ENCODE measurements around the gene TMEM63C.

Gene TMEM63C

GRCh38 chr14:77224212-77224611 lies 42.6 kb downstream of the TMEM63C start:
- FAIRE-seq, result no peak

DNA sequence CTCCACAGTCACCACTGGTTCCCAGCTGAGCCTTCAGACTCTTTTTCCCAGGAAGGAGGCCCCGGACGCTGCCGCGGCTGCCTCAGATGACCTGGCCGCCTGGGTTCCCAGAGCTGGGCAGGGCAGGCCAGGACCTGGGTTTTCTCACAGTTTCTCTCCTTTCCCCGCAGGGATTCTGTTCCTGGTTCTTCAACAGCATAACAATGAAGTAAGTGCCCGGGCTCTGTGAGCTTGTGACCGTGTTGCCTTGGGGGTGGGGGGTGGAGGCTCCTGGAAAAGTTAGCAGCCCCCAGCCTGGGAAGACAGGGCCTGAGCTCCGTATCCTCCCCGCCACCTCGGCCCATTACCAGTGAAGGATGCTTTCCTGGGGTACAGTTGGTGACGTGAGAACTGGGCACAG lies 43.7 kb downstream of the TMEM63C start:
- FAIRE-seq, result no peak

DNA sequence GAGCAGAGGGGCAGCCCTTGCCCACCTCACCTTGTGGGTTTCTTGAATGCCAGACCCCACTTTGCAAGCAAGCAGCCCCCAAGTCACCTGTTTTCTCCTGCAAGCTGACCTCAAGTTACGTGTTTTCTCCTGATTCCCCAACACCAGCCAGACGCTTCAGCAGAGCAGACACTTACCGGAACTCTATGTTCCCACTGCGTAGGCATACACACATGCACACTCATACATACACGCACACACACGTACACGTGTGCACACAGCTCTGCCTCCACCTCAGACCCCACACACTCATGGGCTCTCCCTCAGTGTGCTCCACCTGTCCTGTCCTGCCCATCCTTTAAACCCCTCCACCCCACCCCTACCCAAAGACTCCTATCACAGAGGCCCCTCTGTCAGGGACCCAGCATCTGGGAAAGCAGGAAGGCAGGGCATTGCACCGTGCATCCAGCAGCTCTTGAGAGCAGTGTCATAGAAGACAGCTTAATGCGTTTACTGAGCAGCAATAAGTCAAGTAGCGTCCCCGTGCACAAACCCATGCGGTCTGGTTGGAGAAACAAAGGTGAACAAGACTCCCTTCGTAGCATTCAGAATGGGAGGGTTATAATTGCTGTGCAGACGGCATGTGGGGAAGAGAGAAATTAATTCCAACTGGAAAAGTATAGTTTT lies 44.4 kb downstream of the TMEM63C start:
- no peak for FAIRE-seq

DNA sequence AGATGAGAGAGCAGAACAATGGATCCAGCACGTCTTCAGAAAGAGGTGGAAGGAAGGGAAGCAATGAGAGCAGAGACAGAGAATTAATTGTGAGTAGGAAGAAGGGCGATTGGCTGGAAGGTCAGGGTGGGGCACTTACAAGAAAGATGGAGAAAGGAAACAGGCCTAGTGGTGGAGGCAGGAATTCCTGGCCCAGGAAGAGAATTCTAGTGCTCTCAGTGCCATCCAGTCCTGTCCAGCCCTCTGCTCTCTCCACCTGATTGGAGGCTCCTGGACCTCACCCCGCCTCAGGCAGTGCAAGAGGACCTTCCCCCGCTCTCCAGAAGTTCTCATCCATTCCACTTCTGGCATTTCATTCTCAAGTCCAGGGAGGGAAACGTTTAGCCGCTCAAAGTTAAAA lies 46.5 kb downstream of the TMEM63C start:
- no peak for FAIRE-seq

DNA sequence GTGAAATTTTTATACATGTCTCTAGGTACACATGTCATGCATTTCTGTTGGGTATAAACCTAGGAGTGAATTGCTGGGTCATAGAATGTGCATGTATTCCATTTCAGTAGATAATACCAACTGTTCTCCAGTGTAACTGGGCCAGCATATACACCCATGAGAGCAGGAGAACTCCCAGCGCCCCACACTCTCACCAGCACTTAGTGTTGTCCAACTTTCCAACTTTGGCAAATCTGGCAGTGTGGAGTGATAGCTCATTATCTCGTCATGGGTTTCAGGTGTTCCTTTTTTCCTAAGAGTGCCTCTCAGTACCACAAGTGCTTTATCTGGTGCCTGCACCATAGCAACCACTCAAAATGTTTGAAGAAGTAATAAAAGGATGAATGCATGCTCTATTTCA lies 49.3 kb downstream of the TMEM63C start:
- FAIRE-seq, result no peak

GRCh38 chr14:77231721-77232120 lies 50.1 kb downstream of the TMEM63C start:
- no peak for FAIRE-seq

GRCh38 chr14:77236814-77237213 lies 55.2 kb downstream of the TMEM63C start:
- no peak for FAIRE-seq

- no peak for FAIRE-seq
Observed at GRCh38 chr14:77238356-77238755, 56.8 kb downstream of the TMEM63C start.

DNA sequence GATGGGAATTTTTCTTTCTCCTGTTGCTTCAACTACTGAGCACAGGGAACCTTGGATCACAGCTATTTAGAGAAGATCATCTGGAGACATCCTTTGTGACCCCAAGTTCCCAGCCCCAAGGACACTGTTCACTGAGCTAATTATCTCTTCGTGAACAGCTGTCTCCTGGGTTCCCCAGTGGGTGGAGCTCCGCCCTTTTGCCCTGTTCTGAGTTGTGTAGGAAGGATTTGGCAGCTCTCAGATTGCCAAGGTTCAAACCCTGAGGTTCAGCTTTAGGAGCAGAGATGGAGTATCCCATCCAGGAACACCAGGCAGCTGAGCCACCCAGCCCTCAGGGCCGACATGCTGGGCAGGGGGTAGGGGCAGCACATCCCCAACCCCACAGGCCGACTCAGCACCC lies 57.4 kb downstream of the TMEM63C start:
- no peak for FAIRE-seq

DNA sequence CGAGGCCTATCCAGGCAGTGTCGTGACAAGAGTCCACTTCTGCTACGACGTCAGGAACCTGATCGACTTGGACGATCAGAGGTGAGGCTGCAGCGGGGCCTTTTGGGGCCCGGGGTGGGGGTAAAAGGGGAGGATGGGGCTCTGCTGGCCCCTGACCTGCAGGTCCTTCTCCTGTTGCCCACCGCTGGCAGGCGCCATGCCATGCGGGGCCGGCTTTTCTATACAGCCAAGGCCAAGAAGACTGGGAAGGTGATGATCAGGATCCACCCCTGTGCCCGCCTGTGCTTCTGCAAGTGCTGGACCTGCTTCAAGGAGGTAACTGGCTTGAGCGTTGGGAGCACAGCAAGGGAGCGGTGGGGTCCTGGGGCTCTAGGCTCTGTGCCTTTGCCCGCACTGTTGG lies 57.8 kb downstream of the TMEM63C start:
- FAIRE-seq, result no peak

DNA sequence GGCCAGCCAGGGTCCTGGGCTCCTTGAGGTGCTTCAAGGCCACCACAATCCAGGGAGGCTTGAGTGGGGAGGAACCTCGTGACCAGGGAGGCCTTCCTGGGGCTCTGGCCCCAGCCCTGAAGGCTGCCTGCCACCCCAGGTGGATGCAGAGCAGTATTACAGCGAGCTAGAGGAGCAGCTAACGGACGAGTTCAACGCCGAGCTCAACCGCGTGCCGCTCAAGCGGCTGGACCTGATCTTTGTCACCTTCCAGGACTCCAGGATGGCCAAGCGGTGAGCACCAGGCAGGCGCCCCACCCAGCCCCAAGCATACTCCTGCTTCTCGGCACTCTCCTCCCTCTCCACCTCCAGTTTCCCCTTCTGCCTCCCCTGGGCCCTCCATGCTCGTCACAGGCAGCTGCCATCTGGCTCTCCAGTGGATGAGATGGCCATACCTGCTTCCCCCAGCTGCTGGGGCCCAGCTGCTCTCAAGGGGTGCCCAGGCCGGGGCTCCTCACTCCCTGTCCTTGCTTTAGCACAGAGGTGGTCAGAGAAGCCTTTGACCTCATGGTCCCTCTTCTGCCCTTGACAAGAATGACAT lies 58.8 kb downstream of the TMEM63C start:
- FAIRE-seq, result no peak

DNA sequence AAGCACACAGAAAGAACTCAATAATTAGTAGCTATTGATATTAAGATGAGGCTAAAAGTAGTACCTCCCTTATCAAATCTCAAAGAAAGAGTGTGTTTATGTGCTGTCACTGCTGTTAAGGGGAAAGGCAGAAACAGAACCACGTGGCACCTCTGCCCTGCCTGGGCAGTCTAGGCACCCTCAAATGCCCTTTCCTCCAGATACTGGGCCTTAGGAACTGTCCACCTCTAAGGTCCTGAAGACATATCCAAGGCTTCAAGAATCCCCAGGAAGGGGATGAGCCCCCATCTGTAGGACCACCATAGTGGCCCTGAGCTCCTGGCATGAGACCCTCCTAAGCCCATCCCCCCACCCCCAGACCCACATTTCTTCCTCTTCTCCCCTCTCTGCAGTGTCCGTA lies 60.4 kb downstream of the TMEM63C start:
- FAIRE-seq, result no peak

DNA sequence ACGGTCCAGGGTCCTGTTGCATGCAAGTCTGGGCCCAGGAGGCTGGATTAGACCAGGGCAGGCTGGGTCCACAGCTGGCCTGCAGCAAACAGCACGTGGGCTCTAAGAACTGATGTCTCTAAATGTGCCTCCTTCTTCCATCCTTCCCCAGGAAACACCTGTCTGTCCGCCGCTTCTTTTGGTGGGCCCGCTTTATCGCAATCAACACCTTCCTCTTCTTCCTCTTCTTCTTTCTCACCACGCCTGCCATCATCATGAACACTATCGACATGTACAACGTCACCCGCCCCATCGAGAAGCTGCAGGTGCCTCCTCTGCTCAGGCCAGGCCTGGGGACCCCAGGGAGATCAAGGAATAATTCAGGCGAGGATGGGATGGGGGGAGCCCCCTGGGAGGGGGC lies 61.2 kb downstream of the TMEM63C start:
- FAIRE-seq, result no peak

GRCh38 chr14:77243853-77244252 lies 62.3 kb downstream of the TMEM63C start:
- FAIRE-seq, result no peak

GRCh38 chr14:77245820-77246219 lies 64.2 kb downstream of the TMEM63C start:
- FAIRE-seq, result no peak

DNA sequence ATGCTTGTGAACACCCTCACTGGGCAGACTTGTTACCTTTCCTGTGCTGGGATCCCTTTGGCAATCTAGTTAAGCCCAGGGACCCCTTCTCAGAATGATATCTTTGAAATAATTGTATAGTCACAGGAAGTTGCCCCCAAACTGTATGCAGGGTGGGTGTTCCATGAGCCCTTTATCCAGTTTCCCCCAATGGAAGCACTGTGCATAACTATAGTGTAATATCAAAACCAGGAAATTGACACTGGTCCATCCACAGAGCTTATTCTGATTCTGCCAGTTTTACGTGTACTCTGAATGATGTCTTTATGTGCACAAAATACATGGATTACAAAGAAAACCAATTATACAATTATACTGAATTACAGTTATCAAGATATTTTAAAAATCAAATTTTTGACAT lies 65.2 kb downstream of the TMEM63C start:
- no peak for FAIRE-seq

GRCh38 chr14:77248666-77249065 lies 67.1 kb downstream of the TMEM63C start:
- FAIRE-seq, result no peak

DNA sequence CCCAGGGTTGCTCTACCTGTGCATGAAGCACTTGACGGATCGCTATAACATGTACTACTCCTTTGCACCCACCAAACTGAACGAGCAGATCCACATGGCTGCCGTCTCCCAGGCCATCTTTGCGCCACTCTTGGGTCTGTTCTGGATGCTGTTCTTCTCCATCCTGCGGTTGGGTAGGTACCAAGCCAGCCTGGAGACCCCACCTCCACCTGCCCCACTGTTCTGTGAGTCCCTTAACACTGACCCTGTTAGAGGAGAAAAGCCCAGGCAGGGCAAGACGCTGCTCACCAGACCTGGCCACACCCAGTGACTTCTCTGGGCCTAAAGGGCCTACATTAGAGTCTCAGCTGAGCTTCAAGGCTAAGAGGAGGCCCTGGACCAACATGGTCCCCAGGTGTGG lies 67.7 kb downstream of the TMEM63C start:
- FAIRE-seq, result no peak

- FAIRE-seq, result no peak
Observed at GRCh38 chr14:77250927-77251326, 69.3 kb downstream of the TMEM63C start.

DNA sequence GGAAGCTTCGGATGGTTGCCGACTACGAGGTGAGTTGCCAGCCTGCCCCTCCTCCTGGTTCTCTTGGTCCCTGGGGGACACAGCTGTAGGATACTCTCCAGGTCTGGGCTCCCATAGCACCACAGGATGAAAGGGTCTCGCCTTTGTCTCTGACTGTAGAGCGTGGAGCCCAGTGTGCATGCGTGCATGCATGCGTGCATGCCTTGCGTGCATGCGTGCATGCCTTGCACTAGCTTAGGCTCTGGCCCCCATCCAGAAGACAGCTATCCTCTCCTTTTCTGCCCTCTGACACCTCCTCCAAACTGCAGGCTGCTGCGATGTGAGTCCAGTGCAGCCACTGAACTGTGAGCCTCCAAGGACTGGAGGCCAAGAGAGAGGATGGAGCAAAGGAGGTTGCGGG lies 70.3 kb downstream of the TMEM63C start:
- no peak for FAIRE-seq

GRCh38 chr14:77253333-77254190 lies 72.0 kb downstream of the TMEM63C start:
- no peak for FAIRE-seq

GRCh38 chr14:77256694-77257093 lies 75.1 kb downstream of the TMEM63C start:
- FAIRE-seq, result no peak

DNA sequence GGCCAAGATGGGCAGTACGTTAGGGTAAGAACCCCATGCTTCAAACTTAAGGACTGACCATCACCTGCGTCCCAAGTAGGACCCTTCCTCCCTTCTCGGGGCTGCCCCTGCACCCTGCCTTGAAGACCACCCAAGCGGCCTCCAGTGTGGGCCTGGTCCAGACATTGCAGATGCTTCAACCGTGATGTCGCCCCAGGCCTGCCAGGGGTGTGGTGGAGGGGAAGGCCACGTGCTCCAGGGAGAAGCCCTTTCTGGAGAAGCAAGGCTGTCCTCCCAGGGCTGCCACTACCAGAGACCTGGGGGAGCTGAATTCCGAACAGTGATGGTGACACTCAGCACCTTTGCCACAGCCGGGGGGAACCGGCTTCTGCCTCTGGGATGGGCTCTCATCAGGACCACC lies 76.1 kb downstream of the TMEM63C start:
- FAIRE-seq, result no peak

DNA sequence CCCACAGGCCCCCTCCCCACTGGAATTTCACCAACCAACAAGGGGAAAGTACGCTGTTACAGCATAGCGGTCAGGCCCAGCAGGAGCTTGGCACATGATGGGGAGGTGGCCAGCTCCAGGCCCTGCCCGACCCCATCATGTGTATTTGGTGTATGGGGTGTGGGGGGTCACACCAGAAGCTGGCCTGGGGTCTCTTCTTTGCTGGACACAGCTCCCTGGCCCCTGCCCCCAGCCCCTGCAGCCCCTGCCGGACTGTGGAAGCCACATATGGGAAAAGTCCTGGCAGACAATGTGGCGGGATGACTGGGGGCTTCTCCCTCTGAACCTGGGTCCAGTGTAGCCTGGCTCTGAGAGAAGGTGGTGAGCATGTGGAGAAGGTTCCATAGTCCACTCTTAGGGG lies 77.0 kb downstream of the TMEM63C start:
- FAIRE-seq, result no peak

Measured in colon (tissue), 2 donors.